ENCODE measurements around the gene SP6. TPM values are rescaled to one million over a fixed set of nuclear protein-coding genes. Genes with fewer than 3 reads are reported as not detected.

The SP6 gene
- total and polyA plus RNA-seq, 3 experiments from 2014 or later: 0.07 to 0.59 (median 0.09) TPM

- peaks cover 9 to 95% (median 32%) of the 10 kb centered on the region in 3 donors for H3K36me3 Mint-ChIP-seq
- Histone ChIP-seq H3K27ac (ENCODE audit: low read depth, low read length) (no peak overlapping the region), H3K9me3 (ENCODE audit: low read length) (no peaks in the 10 kb centered on the region), H3K36me3 (ENCODE audit: insufficient read depth, low read length) (peaks cover 29% of the 10 kb centered on the region), H3K4me1 (ENCODE audit: insufficient read depth, low read length) (no peaks in the 10 kb centered on the region), H3K4me3 (ENCODE audit: low read length) (no peak overlapping the region), H3K27me3 (ENCODE audit: insufficient read depth, low read length, poor library complexity, severe bottlenecking) (no peaks in the 10 kb centered on the region)
- peaks cover 0 to 2% of the 10 kb centered on the region in 2 donors for H3K27me3 Mint-ChIP-seq
- H3K27ac Mint-ChIP-seq: peak overlapping the region; percentile 87 to 94 (median 92)
- ChIA-PET POLR2A (no interaction called here), CTCF (no interaction called here)
- no peaks in the 10 kb centered on the region for H3K9me3 Mint-ChIP-seq
- H3K4me1 Mint-ChIP-seq: peaks cover 21 to 29% (median 22%) of the 10 kb centered on the region in 3 donors
- no peak for DNase-seq
- peak overlapping the region in 1 of 7 donors; percentile 24 for H3K4me3 Mint-ChIP-seq
Observed at GRCh38 chr17:47811709-47812108, 39.3 kb downstream of the SP6 start.

- Histone ChIP-seq H3K9me3 (ENCODE audit: low read length) (no peaks in the 10 kb centered on the region), H3K27ac (ENCODE audit: low read depth, low read length) (peak overlapping the region; percentile 59), H3K4me3 (ENCODE audit: low read length) (no peak overlapping the region), H3K27me3 (ENCODE audit: insufficient read depth, low read length, poor library complexity, severe bottlenecking) (no peaks in the 10 kb centered on the region), H3K4me1 (ENCODE audit: insufficient read depth, low read length) (no peaks in the 10 kb centered on the region), H3K36me3 (ENCODE audit: insufficient read depth, low read length) (peaks cover 22% of the 10 kb centered on the region)
- peaks cover 0 to 2% of the 10 kb centered on the region in 2 donors for H3K27me3 Mint-ChIP-seq
- CTCF ChIA-PET: no interaction called here
- peak overlapping the region; percentile 89 to 94 (median 92) for H3K27ac Mint-ChIP-seq
- peak overlapping the region in 1 of 7 donors; percentile 20 for H3K4me3 Mint-ChIP-seq
- no peaks in the 10 kb centered on the region for H3K9me3 Mint-ChIP-seq
- POLR2A ChIA-PET: interaction anchor here (0.7 kb wide), 1 partner anchor 137 kb away, joined by 3 read pairs; no protein-coding TSS in a partner anchor
- peak in 1 of 5 donors; percentile 25 for DNase-seq
- H3K36me3 Mint-ChIP-seq: peaks cover 9 to 93% (median 32%) of the 10 kb centered on the region in 3 donors
- H3K4me1 Mint-ChIP-seq: peaks cover 21 to 29% (median 22%) of the 10 kb centered on the region in 3 donors
Observed at GRCh38 chr17:47810901-47811635, 39.9 kb downstream of the SP6 start.

GRCh38 chr17:47810200-47810821, 40.7 kb downstream of the SP6 start:
- Histone ChIP-seq H3K27me3 (ENCODE audit: insufficient read depth, low read length, poor library complexity, severe bottlenecking) (no peaks in the 10 kb centered on the region), H3K9me3 (ENCODE audit: low read length) (no peaks in the 10 kb centered on the region), H3K27ac (ENCODE audit: low read depth, low read length) (peak overlapping the region; percentile 59), H3K36me3 (ENCODE audit: insufficient read depth, low read length) (peaks cover 15% of the 10 kb centered on the region), H3K4me1 (ENCODE audit: insufficient read depth, low read length) (no peaks in the 10 kb centered on the region), H3K4me3 (ENCODE audit: low read length) (no peak overlapping the region)
- H3K4me1 Mint-ChIP-seq: peaks cover 21 to 29% (median 22%) of the 10 kb centered on the region in 3 donors
- peak overlapping the region in 1 of 7 donors; percentile 3 for H3K4me3 Mint-ChIP-seq
- DNase-seq: peak in 4 of 5 donors; percentile 26 to 72 (median 44)
- POLR2A ChIA-PET: no interaction called here
- CTCF ChIA-PET: no interaction called here
- peak overlapping the region; percentile 83 to 94 (median 90) for H3K27ac Mint-ChIP-seq
- no peaks in the 10 kb centered on the region for H3K9me3 Mint-ChIP-seq
- H3K27me3 Mint-ChIP-seq: peaks cover 0 to 2% of the 10 kb centered on the region in 2 donors
- H3K36me3 Mint-ChIP-seq: peaks cover 6 to 89% (median 32%) of the 10 kb centered on the region in 3 donors

GRCh38 chr17:47808830-47809480, 42.0 kb downstream of the SP6 start:
- Histone ChIP-seq H3K4me1 (ENCODE audit: insufficient read depth, low read length) (no peaks in the 10 kb centered on the region), H3K27ac (ENCODE audit: low read depth, low read length) (no peak overlapping the region), H3K36me3 (ENCODE audit: insufficient read depth, low read length) (peaks cover 11% of the 10 kb centered on the region), H3K9me3 (ENCODE audit: low read length) (no peaks in the 10 kb centered on the region), H3K4me3 (ENCODE audit: low read length) (no peak overlapping the region), H3K27me3 (ENCODE audit: insufficient read depth, low read length, poor library complexity, severe bottlenecking) (no peaks in the 10 kb centered on the region)
- peaks cover 0 to 2% of the 10 kb centered on the region in 2 donors for H3K27me3 Mint-ChIP-seq
- H3K27ac Mint-ChIP-seq: peak overlapping the region in 3 of 8 donors; percentile 21 to 57 (median 23)
- no peak overlapping the region for H3K4me3 Mint-ChIP-seq
- no peak for DNase-seq
- peaks cover 21 to 29% (median 22%) of the 10 kb centered on the region in 3 donors for H3K4me1 Mint-ChIP-seq
- ChIA-PET POLR2A (no interaction called here), CTCF (no interaction called here)
- peaks cover 5 to 79% (median 29%) of the 10 kb centered on the region in 3 donors for H3K36me3 Mint-ChIP-seq
- no peaks in the 10 kb centered on the region for H3K9me3 Mint-ChIP-seq

- Mint-ChIP-seq H3K9me3 (no peaks in the 10 kb centered on the region), H3K27ac (peak overlapping the region in 4 of 8 donors; percentile 23 to 60 (median 58)), H3K36me3 (peaks cover 5 to 74% (median 29%) of the 10 kb centered on the region in 3 donors), H3K27me3 (peaks cover 0 to 2% of the 10 kb centered on the region in 2 donors), H3K4me1 (peaks cover 21 to 29% (median 22%) of the 10 kb centered on the region in 3 donors), H3K4me3 (no peak overlapping the region)
- Histone ChIP-seq H3K27me3 (ENCODE audit: insufficient read depth, low read length, poor library complexity, severe bottlenecking) (no peaks in the 10 kb centered on the region), H3K36me3 (ENCODE audit: insufficient read depth, low read length) (peaks cover 7% of the 10 kb centered on the region), H3K9me3 (ENCODE audit: low read length) (no peaks in the 10 kb centered on the region), H3K27ac (ENCODE audit: low read depth, low read length) (no peak overlapping the region), H3K4me3 (ENCODE audit: low read length) (no peak overlapping the region), H3K4me1 (ENCODE audit: insufficient read depth, low read length) (no peaks in the 10 kb centered on the region)
- ChIA-PET POLR2A (no interaction called here), CTCF (no interaction called here)
- no peak for DNase-seq
Observed at GRCh38 chr17:47808036-47808829, 42.7 kb downstream of the SP6 start.

- Histone ChIP-seq H3K4me3 (ENCODE audit: low read length) (no peak overlapping the region), H3K4me1 (ENCODE audit: insufficient read depth, low read length) (no peaks in the 10 kb centered on the region), H3K36me3 (ENCODE audit: insufficient read depth, low read length) (peaks cover 7% of the 10 kb centered on the region), H3K27ac (ENCODE audit: low read depth, low read length) (no peak overlapping the region), H3K9me3 (ENCODE audit: low read length) (no peaks in the 10 kb centered on the region), H3K27me3 (ENCODE audit: insufficient read depth, low read length, poor library complexity, severe bottlenecking) (no peaks in the 10 kb centered on the region)
- no peak for DNase-seq
- Mint-ChIP-seq H3K9me3 (no peaks in the 10 kb centered on the region), H3K27ac (peak overlapping the region in 3 of 8 donors; percentile 50 to 78 (median 52)), H3K4me1 (peaks cover 21 to 25% (median 21%) of the 10 kb centered on the region in 3 donors), H3K4me3 (no peak overlapping the region), H3K27me3 (peaks cover 0 to 2% of the 10 kb centered on the region in 2 donors), H3K36me3 (peaks cover 5 to 66% (median 27%) of the 10 kb centered on the region in 3 donors)
- ChIA-PET CTCF (no interaction called here), POLR2A (no interaction called here)
Observed at GRCh38 chr17:47807421-47807820, 43.5 kb downstream of the SP6 start.

GRCh38 chr17:47806913-47807255, 44.1 kb downstream of the SP6 start:
- H3K4me3 ChIP-seq (ENCODE audit: low read length): no peak overlapping the region
- Mint-ChIP-seq H3K27ac (peak overlapping the region in 3 of 8 donors; percentile 28 to 75 (median 29)), H3K36me3 (peaks cover 5 to 61% (median 26%) of the 10 kb centered on the region in 3 donors), H3K27me3 (peaks cover 0 to 2% of the 10 kb centered on the region in 2 donors), H3K9me3 (no peaks in the 10 kb centered on the region), H3K4me1 (peaks cover 19 to 24% (median 21%) of the 10 kb centered on the region in 3 donors), H3K4me3 (no peak overlapping the region)
- no peak for DNase-seq
- H3K27me3 ChIP-seq (ENCODE audit: insufficient read depth, low read length, poor library complexity, severe bottlenecking): no peaks in the 10 kb centered on the region
- peaks cover 7% of the 10 kb centered on the region for H3K36me3 ChIP-seq (ENCODE audit: insufficient read depth, low read length)
- no peaks in the 10 kb centered on the region for H3K9me3 ChIP-seq (ENCODE audit: low read length)
- no peaks in the 10 kb centered on the region for H3K4me1 ChIP-seq (ENCODE audit: insufficient read depth, low read length)
- no peak overlapping the region for H3K27ac ChIP-seq (ENCODE audit: low read depth, low read length)
- CTCF ChIA-PET: no interaction called here
- POLR2A ChIA-PET: no interaction called here

All from CD8-positive, alpha-beta memory T cell (primary cell).